ENCODE measurements around the gene FBXW4.

GRCh38 chr10:101649525-101650085, 45.4 kb downstream of the FBXW4 start:
- TF ChIP-seq POLR2A (IDR thresholded peaks at IDR 0.05; ENCODE audit: low read depth, low read length) = no peak
- TF ChIP-seq TAF1 (IDR thresholded peaks at IDR 0.05; ENCODE audit: low read depth, low read length) = no peak
- TF ChIP-seq POLR2AphosphoS5 (IDR thresholded peaks at IDR 0.05; ENCODE audit: low read depth, low read length) = no peak
- no peak for TF ChIP-seq POU2F2 (IDR thresholded peaks at IDR 0.05; ENCODE audit: low read depth, low read length)

Data from GM12891 (cell line).